ENCODE measurements around the gene PTPRM. TPM values are rescaled to one million over a fixed set of nuclear protein-coding genes. Genes with fewer than 3 reads are reported as not detected.

The PTPRM gene
- total RNA-seq, 4 donors from 2014 or later: 81.5 to 98.9 (median 86.8) TPM

- H3K4me3 ChIP-seq: no peak overlapping the region
- no peaks in the 10 kb centered on the region for H3K27me3 ChIP-seq
- peaks cover 0 to 29% (median 0%) of the 10 kb centered on the region in 3 donors for H3K4me1 ChIP-seq
- ATAC-seq: no peak
- H3K27ac ChIP-seq: no peak overlapping the region
- H3K9me3 ChIP-seq: peaks cover 0 to 9% (median 0%) of the 10 kb centered on the region in 3 donors
- WGBS, 2 donors (ENCODE audit: low coverage in 1 of 2): 100% methylated on average over 1 to 2 of the region's 2 CpGs
- TF ChIP-seq POLR2A (IDR thresholded peaks at IDR 0.05): no peak
- TF ChIP-seq, protein P1, sequence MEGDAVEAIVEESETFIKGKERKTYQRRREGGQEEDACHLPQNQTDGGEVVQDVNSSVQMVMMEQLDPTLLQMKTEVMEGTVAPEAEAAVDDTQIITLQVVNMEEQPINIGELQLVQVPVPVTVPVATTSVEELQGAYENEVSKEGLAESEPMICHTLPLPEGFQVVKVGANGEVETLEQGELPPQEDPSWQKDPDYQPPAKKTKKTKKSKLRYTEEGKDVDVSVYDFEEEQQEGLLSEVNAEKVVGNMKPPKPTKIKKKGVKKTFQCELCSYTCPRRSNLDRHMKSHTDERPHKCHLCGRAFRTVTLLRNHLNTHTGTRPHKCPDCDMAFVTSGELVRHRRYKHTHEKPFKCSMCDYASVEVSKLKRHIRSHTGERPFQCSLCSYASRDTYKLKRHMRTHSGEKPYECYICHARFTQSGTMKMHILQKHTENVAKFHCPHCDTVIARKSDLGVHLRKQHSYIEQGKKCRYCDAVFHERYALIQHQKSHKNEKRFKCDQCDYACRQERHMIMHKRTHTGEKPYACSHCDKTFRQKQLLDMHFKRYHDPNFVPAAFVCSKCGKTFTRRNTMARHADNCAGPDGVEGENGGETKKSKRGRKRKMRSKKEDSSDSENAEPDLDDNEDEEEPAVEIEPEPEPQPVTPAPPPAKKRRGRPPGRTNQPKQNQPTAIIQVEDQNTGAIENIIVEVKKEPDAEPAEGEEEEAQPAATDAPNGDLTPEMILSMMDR (IDR thresholded peaks at IDR 0.05): no peak
- no peak for TF ChIP-seq EP300 (IDR thresholded peaks at IDR 0.05)
- TF ChIP-seq POLR2AphosphoS5 (IDR thresholded peaks at IDR 0.05): no peak
- no peaks in the 10 kb centered on the region for H3K36me3 ChIP-seq
Observed at GRCh38 chr18:7844017-7844416, 276.9 kb downstream of the PTPRM start.

DNA sequence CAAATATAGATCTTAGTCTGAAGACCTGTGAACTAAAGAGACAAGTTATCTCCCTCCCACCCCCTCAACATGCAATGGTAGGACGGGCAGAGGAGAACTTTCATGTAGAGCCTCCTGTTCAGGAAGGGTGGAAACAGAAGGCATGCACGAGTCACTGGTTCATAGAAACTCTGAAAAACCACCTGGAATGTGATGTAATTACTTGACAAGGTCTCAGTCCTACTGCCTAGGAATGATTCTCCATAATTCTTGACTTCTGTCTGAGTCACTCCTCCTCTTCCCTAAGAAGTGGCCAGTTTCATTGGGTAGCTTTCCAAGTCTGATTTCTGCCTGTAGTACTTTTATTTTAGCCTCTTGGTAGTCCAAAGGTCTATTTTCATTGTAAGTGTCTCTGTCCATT lies 277.3 kb downstream of the PTPRM start:
- Histone ChIP-seq H3K9me3 (peaks cover 0 to 9% (median 0%) of the 10 kb centered on the region in 3 donors), H3K36me3 (no peaks in the 10 kb centered on the region), H3K27ac (no peak overlapping the region), H3K4me3 (no peak overlapping the region), H3K27me3 (no peaks in the 10 kb centered on the region), H3K4me1 (peaks cover 0 to 29% (median 0%) of the 10 kb centered on the region in 3 donors)
- TF ChIP-seq POLR2A (IDR thresholded peaks at IDR 0.05): no peak
- no peak for TF ChIP-seq POLR2AphosphoS5 (IDR thresholded peaks at IDR 0.05)
- TF ChIP-seq, protein P1 (IDR thresholded peaks at IDR 0.05): no peak
- TF ChIP-seq EP300 (IDR thresholded peaks at IDR 0.05): no peak
- no peak for ATAC-seq
- whole genome bisulfite sequencing, 2 donors (ENCODE audit: low coverage in 1 of 2): 100% methylated on average over 1 to 2 of the region's 2 CpGs

- Histone ChIP-seq H3K27me3 (no peaks in the 10 kb centered on the region), H3K4me3 (no peak overlapping the region), H3K27ac (no peak overlapping the region), H3K36me3 (no peaks in the 10 kb centered on the region), H3K9me3 (peaks cover 0 to 9% (median 0%) of the 10 kb centered on the region in 3 donors), H3K4me1 (peaks cover 0 to 18% (median 0%) of the 10 kb centered on the region in 3 donors)
- 27 to 80% methylated on average over 3 to 4 of the region's 4 CpGs for WGBS, 2 donors (ENCODE audit: low coverage in 1 of 2)
- ATAC-seq: no peak
- TF ChIP-seq POLR2AphosphoS5 (IDR thresholded peaks at IDR 0.05): no peak
- no peak for TF ChIP-seq EP300 (IDR thresholded peaks at IDR 0.05)
- TF ChIP-seq, protein P1 (IDR thresholded peaks at IDR 0.05): no peak
- no peak for TF ChIP-seq POLR2A (IDR thresholded peaks at IDR 0.05)
Observed at GRCh38 chr18:7846335-7846734, 279.2 kb downstream of the PTPRM start.

DNA sequence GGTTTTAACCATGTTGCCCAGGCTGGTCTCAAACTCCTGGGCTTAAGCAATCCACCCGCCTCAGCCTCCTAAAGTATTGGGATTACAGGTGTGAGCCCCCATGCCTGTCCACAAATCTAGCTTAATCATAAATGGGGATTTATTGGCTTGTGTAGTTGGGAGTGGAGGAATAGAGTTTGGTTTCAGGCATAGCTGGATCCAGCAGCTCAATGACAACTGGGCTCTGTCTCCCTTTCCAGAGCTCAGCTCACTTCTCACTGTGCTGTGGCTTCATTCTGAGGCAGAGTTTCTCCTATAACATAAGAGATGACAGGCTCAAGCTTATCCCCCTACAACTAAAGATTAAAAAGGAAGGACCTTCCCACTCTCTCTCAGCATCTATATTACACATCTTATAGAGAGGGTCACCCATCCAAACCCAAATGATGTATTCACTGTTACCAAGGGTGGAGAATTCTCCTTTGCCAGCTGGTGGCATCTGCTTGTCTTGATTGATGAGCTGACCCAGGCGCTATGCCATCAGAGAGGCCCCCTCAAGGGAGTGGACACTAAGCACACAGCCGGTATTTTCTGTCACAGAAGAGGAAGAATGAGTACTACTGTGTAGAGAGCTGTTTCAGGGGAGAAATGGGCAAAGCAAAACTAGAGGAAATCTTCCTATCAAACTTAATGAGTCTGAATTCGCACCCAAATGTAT lies 280.4 kb downstream of the PTPRM start:
- WGBS, 2 donors (ENCODE audit: low coverage in 1 of 2): 71 to 94% methylated on average over 2 of the region's 4 CpGs
- no peak for ATAC-seq

More for the DNA sequence above, 280.4 kb downstream of the PTPRM start:
- Histone ChIP-seq H3K27me3 (no peaks in the 10 kb centered on the region), H3K27ac (no peak overlapping the region), H3K4me3 (no peak overlapping the region), H3K36me3 (no peaks in the 10 kb centered on the region), H3K9me3 (peaks cover 0 to 9% (median 0%) of the 10 kb centered on the region in 3 donors), H3K4me1 (peaks cover 0 to 18% (median 0%) of the 10 kb centered on the region in 3 donors)
- TF ChIP-seq POLR2A (IDR thresholded peaks at IDR 0.05) (no peak), EP300 (IDR thresholded peaks at IDR 0.05) (no peak), POLR2AphosphoS5 (IDR thresholded peaks at IDR 0.05) (no peak)
- TF ChIP-seq, protein P1 (IDR thresholded peaks at IDR 0.05): no peak

Data from gastroesophageal sphincter (tissue), 4 donors.